Measurements from ENCODE around the gene PDZD4.

- TF ChIP-seq, protein P1, sequence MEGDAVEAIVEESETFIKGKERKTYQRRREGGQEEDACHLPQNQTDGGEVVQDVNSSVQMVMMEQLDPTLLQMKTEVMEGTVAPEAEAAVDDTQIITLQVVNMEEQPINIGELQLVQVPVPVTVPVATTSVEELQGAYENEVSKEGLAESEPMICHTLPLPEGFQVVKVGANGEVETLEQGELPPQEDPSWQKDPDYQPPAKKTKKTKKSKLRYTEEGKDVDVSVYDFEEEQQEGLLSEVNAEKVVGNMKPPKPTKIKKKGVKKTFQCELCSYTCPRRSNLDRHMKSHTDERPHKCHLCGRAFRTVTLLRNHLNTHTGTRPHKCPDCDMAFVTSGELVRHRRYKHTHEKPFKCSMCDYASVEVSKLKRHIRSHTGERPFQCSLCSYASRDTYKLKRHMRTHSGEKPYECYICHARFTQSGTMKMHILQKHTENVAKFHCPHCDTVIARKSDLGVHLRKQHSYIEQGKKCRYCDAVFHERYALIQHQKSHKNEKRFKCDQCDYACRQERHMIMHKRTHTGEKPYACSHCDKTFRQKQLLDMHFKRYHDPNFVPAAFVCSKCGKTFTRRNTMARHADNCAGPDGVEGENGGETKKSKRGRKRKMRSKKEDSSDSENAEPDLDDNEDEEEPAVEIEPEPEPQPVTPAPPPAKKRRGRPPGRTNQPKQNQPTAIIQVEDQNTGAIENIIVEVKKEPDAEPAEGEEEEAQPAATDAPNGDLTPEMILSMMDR (IDR thresholded peaks at IDR 0.05) = no peak
- TF ChIP-seq POLR2AphosphoS5 (IDR thresholded peaks at IDR 0.05) = no peak
Observed at GRCh38 chrX:153806999-153807575, 23.3 kb downstream of the PDZD4 start.
